Uterus (tissue), 4 donors: ENCODE measurements around the gene AAK1. TPM values are rescaled to one million over a fixed set of nuclear protein-coding genes. Genes with fewer than 3 reads are reported as not detected.

ENCODE experiments used
- DNase-seq, 2 donors: peaks; one replicate each; pipeline ENCODE4 v3.0.0-alpha.2; 2019 to 2020
- H3K27ac ChIP-seq, 2 donors: fragments of 200-600 bp; sonication (generic); 1 replicate in 1 of 2; 2 replicates in 1 of 2; pipeline ENCODE4 v1.5.1; 2016 to 2018
- H3K27me3 ChIP-seq, 2 donors: fragments of 200-600 bp; sonication (generic); one replicate each; pipeline ENCODE4 v1.5.1; 2018 to 2019; ENCODE audit warnings: control low read depth in 1 of 2
- H3K36me3 ChIP-seq, 2 donors: fragments of 200-600 bp; sonication (generic); one replicate each; pipeline ENCODE4 v1.5.1; 2019; ENCODE audit warnings: control low read depth in 1 of 2
- H3K4me1 ChIP-seq, 2 donors: fragments of 200-600 bp; sonication (generic); one replicate each; pipeline ENCODE4 v1.5.1; 2018 to 2019; ENCODE audit warnings: control low read depth in 1 of 2
- H3K4me3 ChIP-seq, 2 donors: fragments of 200-600 bp; sonication (generic); 1 replicate in 1 of 2; 2 replicates in 1 of 2; pipeline ENCODE4 v1.5.1; 2018 to 2019; ENCODE audit warnings: mild to moderate bottlenecking in 1 of 2
- H3K9me3 ChIP-seq, 2 donors: fragments of 200-600 bp; sonication (generic); one replicate each; pipeline ENCODE4 v1.5.1; 2019; ENCODE audit warnings: control low read depth in 1 of 2
- POLR2A ChIP-seq, 2 donors: fragments of 450-650 bp; IDR thresholded peaks; one replicate each; pipeline ENCODE4 v1.6.1; 2016; ENCODE audit warnings: antibody characterized with exemption in 2 of 2, mild to moderate bottlenecking in 1 of 2, moderate library complexity in 1 of 2
- intact Hi-C: fragments of 100-400 bp; cut with DNase I; formaldehyde crosslinking; loops from one replicate; pipeline ENCODE4 v1.15.1; 2023; ENCODE audit warnings: low total_unique reads
- total RNA-seq, 4 donors: library from RNA; depleted of rRNA in 3 of 4; stranded (reverse); fragments of >200 nt in 3 of 4; gene quantifications; one replicate each; pipeline versions ENCODE4 v1.1.0 to v1.2.4, GENCODE V29; 2014 to 2023
- TF ChIP-seq, protein P1 (sequence below), 4 experiments: fragments of 200-600 bp in 2 of 4; fragments of 450-650 bp in 2 of 4; sonication (generic) in 2 of 4; IDR thresholded peaks; one replicate each; pipeline ENCODE4 v1.5.1; 2016 to 2019; ENCODE audit warnings: antibody characterized with exemption in 4 of 4, mild to moderate bottlenecking in 2 of 4, moderate library complexity in 1 of 4
- donor health status: DM: yes; HTN: yes; CAD: no.

Gene AAK1
- total RNA-seq, 4 donors from 2014 or later, result 13.1 to 66.3 (median 32.5) TPM

DNA sequence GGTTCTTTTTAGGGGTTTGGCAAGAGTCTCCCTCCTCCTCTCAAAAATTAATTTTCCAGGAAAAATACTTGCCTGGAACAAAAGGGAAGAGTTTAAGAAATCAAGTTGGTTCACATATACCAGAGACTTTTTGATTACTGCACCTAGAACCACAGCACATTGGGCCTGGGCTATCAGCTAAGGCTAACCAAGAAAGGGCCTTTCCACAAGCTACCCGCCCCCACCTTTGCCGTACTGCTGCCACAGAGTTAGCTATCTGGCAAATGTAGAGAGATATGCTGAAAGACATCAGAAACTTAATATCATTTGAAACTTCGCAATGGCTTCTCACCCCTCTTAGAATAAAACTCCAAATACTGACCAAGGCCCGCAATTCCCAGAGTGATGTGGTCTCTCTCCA lies 76.9 kb downstream of the AAK1 start:
- Histone ChIP-seq H3K4me1 (no peaks in the 10 kb centered on the region), H3K9me3 (no peaks in the 10 kb centered on the region), H3K27ac (no peak overlapping the region), H3K4me3 (no peak overlapping the region), H3K27me3 (no peaks in the 10 kb centered on the region), H3K36me3 (no peaks in the 10 kb centered on the region)
- TF ChIP-seq, protein P1, sequence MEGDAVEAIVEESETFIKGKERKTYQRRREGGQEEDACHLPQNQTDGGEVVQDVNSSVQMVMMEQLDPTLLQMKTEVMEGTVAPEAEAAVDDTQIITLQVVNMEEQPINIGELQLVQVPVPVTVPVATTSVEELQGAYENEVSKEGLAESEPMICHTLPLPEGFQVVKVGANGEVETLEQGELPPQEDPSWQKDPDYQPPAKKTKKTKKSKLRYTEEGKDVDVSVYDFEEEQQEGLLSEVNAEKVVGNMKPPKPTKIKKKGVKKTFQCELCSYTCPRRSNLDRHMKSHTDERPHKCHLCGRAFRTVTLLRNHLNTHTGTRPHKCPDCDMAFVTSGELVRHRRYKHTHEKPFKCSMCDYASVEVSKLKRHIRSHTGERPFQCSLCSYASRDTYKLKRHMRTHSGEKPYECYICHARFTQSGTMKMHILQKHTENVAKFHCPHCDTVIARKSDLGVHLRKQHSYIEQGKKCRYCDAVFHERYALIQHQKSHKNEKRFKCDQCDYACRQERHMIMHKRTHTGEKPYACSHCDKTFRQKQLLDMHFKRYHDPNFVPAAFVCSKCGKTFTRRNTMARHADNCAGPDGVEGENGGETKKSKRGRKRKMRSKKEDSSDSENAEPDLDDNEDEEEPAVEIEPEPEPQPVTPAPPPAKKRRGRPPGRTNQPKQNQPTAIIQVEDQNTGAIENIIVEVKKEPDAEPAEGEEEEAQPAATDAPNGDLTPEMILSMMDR (IDR thresholded peaks at IDR 0.05), result no peak
- no peak for TF ChIP-seq POLR2A (IDR thresholded peaks at IDR 0.05)
- intact Hi-C loops, result no loop called here
- DNase-seq, result no peak

DNA sequence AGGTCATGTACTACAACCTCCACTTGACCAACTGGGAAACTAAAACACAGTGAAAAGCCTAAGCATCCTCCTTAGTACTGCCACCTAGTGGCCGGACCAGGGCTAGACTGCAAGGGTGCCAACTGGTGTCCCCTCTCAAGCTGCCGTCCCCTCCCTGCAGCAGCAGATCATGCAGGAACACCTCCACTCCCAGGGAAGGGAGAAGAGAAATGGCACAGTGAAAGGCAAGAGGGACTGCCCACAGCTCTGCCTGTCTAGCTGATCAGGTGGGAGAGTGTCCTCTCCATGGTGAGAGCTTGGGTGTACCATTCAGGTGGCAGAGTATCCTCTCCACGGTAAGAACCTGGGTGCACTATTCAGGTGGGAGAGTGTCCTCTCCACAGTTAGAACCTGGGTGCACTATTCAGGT lies 78.1 kb downstream of the AAK1 start:
- Histone ChIP-seq H3K4me1 (no peaks in the 10 kb centered on the region), H3K27ac (no peak overlapping the region), H3K27me3 (no peaks in the 10 kb centered on the region), H3K4me3 (no peak overlapping the region), H3K36me3 (no peaks in the 10 kb centered on the region), H3K9me3 (no peaks in the 10 kb centered on the region)
- intact Hi-C loops, result no loop called here
- peak; percentile 35 to 42 for DNase-seq
- TF ChIP-seq, protein P1 (IDR thresholded peaks at IDR 0.05), result peak; percentile 26 to 58 (median 38)
- TF ChIP-seq POLR2A (IDR thresholded peaks at IDR 0.05), result no peak

GRCh38 chr2:69564604-69565003 lies 78.9 kb downstream of the AAK1 start:
- DNase-seq, result no peak
- Histone ChIP-seq H3K4me1 (no peaks in the 10 kb centered on the region), H3K27ac (no peak overlapping the region), H3K27me3 (no peaks in the 10 kb centered on the region), H3K4me3 (no peak overlapping the region), H3K9me3 (no peaks in the 10 kb centered on the region), H3K36me3 (no peaks in the 10 kb centered on the region)
- TF ChIP-seq, protein P1 (IDR thresholded peaks at IDR 0.05), result no peak
- no peak for TF ChIP-seq POLR2A (IDR thresholded peaks at IDR 0.05)
- intact Hi-C loops, result loop anchor here (5.0 kb wide), 1 partner anchor 148 kb away; no protein-coding TSS in a partner anchor

DNA sequence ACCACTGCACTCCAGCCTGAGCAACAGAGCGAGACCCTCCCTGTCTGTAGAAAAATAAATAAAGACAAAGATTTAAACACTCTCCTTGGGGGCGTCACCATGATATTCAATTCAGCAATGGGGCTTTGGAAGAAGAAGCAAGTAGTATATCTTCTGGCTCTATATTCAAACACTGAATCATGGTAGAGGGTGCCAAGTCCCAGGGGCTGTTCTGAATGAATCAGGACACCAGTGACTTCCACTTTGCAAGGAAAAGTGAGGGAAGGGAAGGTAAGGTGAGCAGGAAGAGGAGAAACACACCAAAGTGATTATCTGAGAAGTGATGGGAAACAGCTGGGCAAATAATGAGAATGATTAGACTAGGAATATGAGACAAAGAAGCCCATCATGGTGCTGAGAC lies 80.5 kb downstream of the AAK1 start:
- no peaks in the 10 kb centered on the region for H3K27me3 ChIP-seq
- TF ChIP-seq POLR2A (IDR thresholded peaks at IDR 0.05), result no peak
- TF ChIP-seq, protein P1 (IDR thresholded peaks at IDR 0.05), result no peak
- no peak overlapping the region for H3K4me3 ChIP-seq
- no peaks in the 10 kb centered on the region for H3K4me1 ChIP-seq
- H3K9me3 ChIP-seq, result no peaks in the 10 kb centered on the region
- intact Hi-C loops, result loop anchor here (5.0 kb wide), 1 partner anchor 149 kb away; no protein-coding TSS in a partner anchor
- H3K36me3 ChIP-seq, result no peaks in the 10 kb centered on the region
- DNase-seq, result no peak
- no peak overlapping the region for H3K27ac ChIP-seq

DNA sequence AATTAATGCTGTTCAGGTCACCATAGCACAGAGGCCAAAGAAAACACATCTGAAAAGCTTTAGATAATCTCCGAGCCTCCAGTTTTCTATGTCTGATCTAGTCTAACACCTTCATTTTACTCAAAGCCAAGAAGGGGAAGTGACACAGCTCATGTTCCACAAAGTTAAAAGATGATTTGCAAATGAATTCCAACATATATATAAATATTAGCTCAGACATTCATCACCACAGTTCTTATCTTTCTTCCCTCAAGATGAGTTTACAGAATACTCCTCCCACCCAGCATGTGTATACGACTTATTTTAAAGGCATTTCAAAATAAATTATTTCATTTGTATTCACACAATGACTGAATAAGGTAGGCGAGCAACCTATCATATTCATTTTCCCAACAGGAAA lies 82.4 kb downstream of the AAK1 start:
- no peaks in the 10 kb centered on the region for H3K36me3 ChIP-seq
- H3K27me3 ChIP-seq, result no peaks in the 10 kb centered on the region
- no peaks in the 10 kb centered on the region for H3K9me3 ChIP-seq
- no peaks in the 10 kb centered on the region for H3K4me1 ChIP-seq
- no peak overlapping the region for H3K4me3 ChIP-seq
- H3K27ac ChIP-seq, result no peak overlapping the region
- TF ChIP-seq, protein P1 (IDR thresholded peaks at IDR 0.05), result no peak
- TF ChIP-seq POLR2A (IDR thresholded peaks at IDR 0.05), result no peak
- DNase-seq, result no peak
- intact Hi-C loops, result loop anchor here (5.0 kb wide), 1 partner anchor 151 kb away; no protein-coding TSS in a partner anchor
